ENCODE data around the gene NAXE.
"Not testable (repeated sequence)": the region's sequence is repeated elsewhere in the genome, so short reads cannot be mapped to it uniquely, and the experiment has no call there.

NAXE gene

GRCh38 chr1:156623946-156624813 is 32.6 kb downstream of the NAXE start:
- no peak for DNase-seq (ENCODE audit: low spot score)

- DNase-seq (ENCODE audit: low spot score) = no peak
Measured at GRCh38 chr1:156624814-156625435, 33.3 kb downstream of the NAXE start.

GRCh38 chr1:156625436-156626078 is 34.0 kb downstream of the NAXE start:
- DNase-seq (ENCODE audit: low spot score) = peak; percentile 57

GRCh38 chr1:156626079-156626438 is 34.5 kb downstream of the NAXE start:
- no peak for DNase-seq (ENCODE audit: low spot score)

GRCh38 chr1:156627313-156627880 is 35.8 kb downstream of the NAXE start:
- DNase-seq (ENCODE audit: low spot score) = peak; percentile 65

- DNase-seq (ENCODE audit: low spot score) = no peak
Measured at GRCh38 chr1:156629823-156630449, 38.4 kb downstream of the NAXE start.

GRCh38 chr1:156631152-156631551 is 39.6 kb downstream of the NAXE start:
- DNase-seq (ENCODE audit: low spot score) = not testable (repeated sequence)

GRCh38 chr1:156632355-156632754 is 40.8 kb downstream of the NAXE start:
- DNase-seq (ENCODE audit: low spot score) = no peak

- DNase-seq (ENCODE audit: low spot score) = no peak
Measured at GRCh38 chr1:156638189-156638985, 46.8 kb downstream of the NAXE start.

- DNase-seq (ENCODE audit: low spot score) = no peak
Measured at GRCh38 chr1:156639601-156640101, 48.1 kb downstream of the NAXE start.

GRCh38 chr1:156640842-156641706 is 49.5 kb downstream of the NAXE start:
- no peak for DNase-seq (ENCODE audit: low spot score)

- no peak for DNase-seq (ENCODE audit: low spot score)
Measured at GRCh38 chr1:156641761-156642264, 50.2 kb downstream of the NAXE start, which contains the start of gene BCAN. TSS of gene BCAN (plus strand) at chr1:156642117. CDS start at chr1:156646055, 3,938 bp downstream.

GRCh38 chr1:156642265-156643048 is 50.9 kb downstream of the NAXE start:
- DNase-seq (ENCODE audit: low spot score) = no peak

GRCh38 chr1:156643049-156643777 is 51.6 kb downstream of the NAXE start:
- DNase-seq (ENCODE audit: low spot score) = no peak

- DNase-seq (ENCODE audit: low spot score) = no peak
Measured at GRCh38 chr1:156643778-156644092, 52.2 kb downstream of the NAXE start.
